Activated T-cell treated with anti-CD3 and anti-CD28 coated beads, Interleukin-2, amount 50 U/mL, for 4 hours (primary cell): Measurements from ENCODE around the gene CLDN15. TPM values are rescaled to one million over a fixed set of nuclear protein-coding genes. Genes with fewer than 3 reads are reported as not detected.

Experiments
- total RNA-seq, 3 donors: library from RNA; stranded (reverse); gene quantifications; one replicate each; pipeline ENCODE4 v1.2.1, GENCODE V29; 2021

Gene CLDN15
- total RNA-seq, 3 donors from 2014 or later: 15.6 to 18.5 (median 17.6) TPM

Other genes with a start within 250 kb of the CLDN15 start
- gene MUC17, start 217.7 kb downstream of the CLDN15 start, total RNA-seq: not detected
- gene TRIM56, start 152.3 kb downstream of the CLDN15 start, total RNA-seq: 10 to 100 TPM; 23.9 to 26.8 (median 24.2) TPM
- gene SERPINE1, start 110.7 kb downstream of the CLDN15 start, total RNA-seq: under 1 TPM; 0.18 to 0.46 (median 0.33) TPM
- 10 to 100 TPM; 27.6 to 32.9 (median 28.3) TPM for gene AP1S1, start 83.3 kb downstream of the CLDN15 start, total RNA-seq
- gene VGF, start 72.2 kb downstream of the CLDN15 start, total RNA-seq: not detected
- not detected for gene NAT16, start 57.5 kb downstream of the CLDN15 start, total RNA-seq
- gene MOGAT3, start 36.8 kb downstream of the CLDN15 start, total RNA-seq: not detected
- 10 to 100 TPM; 30.1 to 38.9 (median 33.2) TPM for gene PLOD3, start 20.2 kb downstream of the CLDN15 start, total RNA-seq
- gene ZNHIT1, start 19.6 kb downstream of the CLDN15 start, total RNA-seq: 10 to 100 TPM; 50.4 to 55.0 (median 53.2) TPM
- 100 to 1,000 TPM; 126 to 148 (median 136) TPM for gene FIS1, start 7.3 kb upstream of the CLDN15 start, total RNA-seq
- gene IFT22, start 84.0 kb upstream of the CLDN15 start, total RNA-seq: 10 to 100 TPM in 1 of 3 donors, 1 to 10 TPM in 2; 7.7 to 10.7 (median 8.3) TPM
- gene COL26A1, start 125.1 kb upstream of the CLDN15 start, total RNA-seq: under 1 TPM in 1 of 3 donors, not detected in 2; 0.05 TPM